Retina (tissue), 1 donor: ENCODE measurements around the gene SBK3.
A peak's percentile ranks its signal among the peaks of the same experiment; 100 is the strongest.
"Not testable (repeated sequence)": the region's sequence is repeated elsewhere in the genome, so short reads cannot be mapped to it uniquely, and the experiment has no call there.

Experiments
- DNase-seq: peaks from one replicate; pipeline ENCODE4 v3.0.0-alpha.2; 2016

Gene SBK3

DNA sequence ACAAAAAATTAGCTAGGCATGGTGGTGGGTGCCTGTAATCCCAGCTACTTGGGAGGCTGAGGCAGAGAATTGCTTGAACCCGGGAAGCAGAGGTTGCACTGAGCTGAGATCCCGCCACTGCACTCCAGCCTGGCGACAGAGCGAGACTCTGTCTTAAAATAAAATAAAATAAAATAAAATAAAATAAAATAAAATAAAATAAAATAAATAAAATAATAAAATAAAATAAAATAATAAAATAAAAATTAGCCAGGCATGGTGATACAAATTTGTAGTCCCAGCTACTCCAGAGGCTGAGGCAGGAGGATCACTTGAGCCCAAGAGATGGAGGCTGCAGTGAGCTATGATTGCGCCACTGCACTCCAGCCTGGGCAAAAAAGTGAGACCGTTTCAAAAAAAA lies 28.6 kb upstream of the SBK3 start:
- not testable (repeated sequence) for DNase-seq

DNA sequence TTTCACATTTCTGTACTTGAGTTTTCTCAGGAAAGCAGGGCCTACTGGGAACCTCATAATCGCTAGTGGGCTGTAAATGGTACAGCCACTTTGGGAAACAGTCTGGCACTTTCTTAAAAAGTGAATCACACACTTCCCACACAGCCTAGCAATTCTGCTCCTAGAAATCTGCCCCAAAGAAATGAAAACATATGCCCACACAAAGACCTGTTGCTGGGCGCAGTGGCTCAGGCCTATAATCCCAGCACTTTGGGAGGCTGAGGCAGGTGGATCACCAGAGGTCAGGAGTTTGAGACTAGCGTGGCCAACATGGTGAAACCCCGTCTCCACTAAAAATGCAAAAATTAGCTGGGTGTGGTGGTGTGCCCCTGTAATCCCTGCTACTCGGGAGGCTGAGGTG lies 24.1 kb upstream of the SBK3 start:
- not testable (repeated sequence) for DNase-seq

DNA sequence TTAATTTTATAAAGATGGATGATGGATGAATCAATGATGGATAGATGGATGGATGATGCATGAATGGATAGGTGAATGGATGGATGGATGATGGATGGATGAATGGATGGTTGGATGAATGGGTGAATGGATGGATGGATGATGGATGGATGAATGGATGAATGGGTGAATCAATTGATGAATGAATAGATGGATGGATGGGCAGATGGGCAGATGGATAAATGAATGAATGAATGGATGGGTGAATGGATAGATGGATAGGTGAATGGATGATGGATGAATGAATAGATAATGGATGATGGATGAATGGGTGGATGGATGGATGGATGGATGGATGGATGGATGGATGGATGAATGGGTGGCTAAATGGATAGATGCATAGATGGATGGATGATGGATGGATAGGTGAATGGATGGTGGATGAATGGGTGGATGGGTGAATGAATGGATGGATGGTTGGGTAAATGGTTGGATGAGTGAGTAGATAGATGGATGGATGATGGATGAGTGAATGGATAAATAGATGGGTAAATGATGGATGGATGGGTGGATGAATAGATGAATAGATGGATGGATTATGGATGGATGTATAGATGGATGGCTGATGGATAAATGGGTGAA lies 22.5 kb upstream of the SBK3 start:
- no peak for DNase-seq

DNA sequence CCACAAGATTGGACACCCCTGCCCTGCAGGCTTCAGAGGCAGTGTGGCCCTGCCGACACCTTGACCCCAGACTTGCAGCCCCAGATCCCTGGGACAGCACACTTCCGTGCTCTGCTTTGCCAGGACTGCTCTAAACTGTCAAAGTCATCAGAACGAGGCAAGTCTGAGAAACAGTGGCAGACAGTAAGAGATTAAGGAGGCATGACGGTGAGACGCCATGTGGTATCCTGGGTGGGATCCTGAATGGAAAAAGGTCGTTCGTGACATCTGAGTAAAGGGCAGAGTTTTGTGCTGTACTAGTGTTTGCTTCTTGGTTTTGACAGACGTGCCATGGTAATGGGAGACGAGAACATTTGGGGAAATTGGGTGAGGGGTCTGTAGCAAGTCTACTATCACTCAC lies 21.5 kb upstream of the SBK3 start:
- DNase-seq, result no peak

DNA sequence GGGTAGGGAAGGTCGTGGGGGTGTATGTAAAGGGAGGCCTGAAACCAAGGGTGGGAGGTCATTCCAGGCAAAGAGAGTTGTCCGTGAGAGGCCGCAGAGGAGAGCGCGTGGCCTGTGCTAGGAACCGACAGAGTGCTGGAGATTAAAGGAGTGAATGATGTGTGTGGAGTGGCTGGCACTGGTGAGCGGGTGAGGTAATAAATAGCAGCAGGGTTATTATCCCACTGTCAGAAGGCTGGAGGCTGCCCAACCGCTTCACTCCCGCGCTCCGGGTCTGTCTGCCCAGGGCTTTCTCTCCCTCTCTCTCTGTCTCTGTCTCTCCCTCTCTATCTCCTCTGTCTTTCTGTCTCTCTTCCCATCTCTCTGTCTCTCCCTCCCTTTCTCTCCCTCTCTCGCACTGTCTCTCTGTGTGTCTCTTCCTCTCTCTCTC lies 17.9 kb upstream of the SBK3 start:
- DNase-seq, result no peak

DNA sequence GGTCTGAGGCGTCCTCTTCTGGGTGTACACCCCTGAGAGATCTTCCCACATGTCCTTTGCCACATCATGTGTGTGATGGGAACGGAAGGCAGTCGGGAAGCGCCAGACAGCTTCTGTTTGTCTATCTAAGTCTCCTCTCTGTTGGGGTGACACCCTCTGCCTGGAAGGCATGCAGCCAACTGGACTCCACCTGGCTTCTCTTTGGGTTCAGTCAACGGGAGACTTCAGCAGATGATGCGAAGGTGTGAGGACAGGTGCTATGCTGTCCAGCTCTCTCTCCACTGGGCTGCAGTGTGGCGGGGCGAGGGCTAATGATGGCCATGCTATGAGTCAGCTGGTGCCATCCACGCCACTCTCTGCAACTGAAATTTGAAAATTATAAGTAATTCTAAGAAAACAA lies 14.3 kb upstream of the SBK3 start:
- no peak for DNase-seq

DNA sequence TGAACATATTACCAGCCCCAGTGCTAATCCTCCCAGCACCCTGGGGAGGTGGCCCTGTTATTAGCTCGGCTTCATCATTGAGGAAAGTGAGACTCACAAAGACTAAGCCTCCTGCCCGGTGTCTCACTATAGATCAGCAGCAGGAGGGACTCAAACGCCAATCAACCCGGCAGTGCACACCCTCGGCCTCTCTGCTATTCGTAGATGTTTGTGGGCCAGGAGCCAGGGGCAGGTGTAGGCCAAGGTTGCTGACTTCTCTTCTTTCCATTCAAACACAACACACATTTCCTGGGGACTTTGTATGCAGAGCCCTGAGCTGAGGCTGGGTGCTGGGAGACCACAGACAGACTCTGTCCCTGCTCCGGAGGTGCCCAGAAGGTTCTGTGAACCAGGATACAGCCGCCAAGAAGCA lies 9.4 kb upstream of the SBK3 start:
- DNase-seq, result no peak

DNA sequence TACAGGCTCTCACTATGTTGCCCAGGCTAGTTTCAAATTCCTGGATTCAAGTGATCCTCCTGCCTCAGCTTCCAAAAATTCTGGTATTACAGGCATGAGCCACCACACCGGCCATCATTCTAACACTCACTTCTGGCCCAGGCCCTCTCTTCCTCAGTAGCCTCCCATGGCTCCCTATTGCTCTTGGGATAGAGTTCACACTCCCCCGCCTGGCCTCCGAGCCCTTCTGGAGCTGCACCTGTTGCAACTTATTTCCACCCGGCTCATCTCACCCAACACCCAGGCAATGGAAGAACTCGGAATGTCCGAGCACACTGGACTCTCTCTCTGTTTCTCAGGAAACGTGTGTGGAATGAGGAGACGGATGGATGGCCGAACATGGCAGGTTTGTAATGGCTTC lies 9.0 kb upstream of the SBK3 start:
- no peak for DNase-seq

DNA sequence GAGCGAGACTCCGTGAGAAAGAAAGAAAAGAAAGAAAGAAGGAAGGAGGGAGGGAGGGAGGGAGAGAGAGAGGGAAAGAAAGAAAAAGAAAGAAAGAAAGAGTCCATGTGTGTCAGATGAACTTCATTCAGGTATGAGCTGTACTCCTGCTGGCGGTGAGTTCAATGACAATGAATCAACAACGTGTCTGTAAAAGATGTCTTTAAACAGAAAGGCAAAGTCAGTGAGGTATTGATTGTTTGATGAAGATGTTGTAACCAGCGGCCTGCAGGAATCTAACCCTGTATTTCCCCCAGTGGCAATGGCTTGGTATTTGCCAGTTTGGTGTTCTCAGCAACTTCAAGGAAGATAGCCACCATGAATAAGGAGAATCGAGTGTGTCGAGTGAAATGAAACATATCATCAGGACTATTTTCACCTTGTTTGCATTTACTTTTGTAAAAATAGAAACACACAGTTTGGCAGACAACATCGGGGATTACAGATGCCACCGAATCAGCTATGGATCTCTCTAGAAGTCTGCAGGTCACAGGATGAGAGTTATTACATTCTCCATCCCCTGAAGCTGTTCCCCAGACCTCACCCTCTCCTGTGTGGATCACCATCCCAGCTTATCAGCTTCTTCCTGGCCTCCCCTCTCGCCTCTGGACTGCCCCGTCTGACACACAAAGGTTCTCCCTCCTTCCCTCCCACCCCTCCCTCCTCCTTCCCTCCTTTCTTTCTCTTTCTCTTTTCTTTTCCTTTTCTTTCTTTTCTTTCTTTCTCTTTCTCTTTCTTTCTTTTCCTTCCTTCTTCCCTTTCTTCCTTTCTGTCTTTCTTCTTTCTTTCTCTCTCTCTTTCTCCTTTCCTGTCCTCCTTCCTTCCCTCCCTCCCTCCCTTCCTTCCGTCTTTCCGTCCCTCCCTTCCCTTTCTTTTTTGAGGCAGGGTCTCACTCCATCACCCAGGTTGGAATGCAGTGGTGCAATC lies 8.2 kb upstream of the SBK3 start:
- no peak for DNase-seq

DNA sequence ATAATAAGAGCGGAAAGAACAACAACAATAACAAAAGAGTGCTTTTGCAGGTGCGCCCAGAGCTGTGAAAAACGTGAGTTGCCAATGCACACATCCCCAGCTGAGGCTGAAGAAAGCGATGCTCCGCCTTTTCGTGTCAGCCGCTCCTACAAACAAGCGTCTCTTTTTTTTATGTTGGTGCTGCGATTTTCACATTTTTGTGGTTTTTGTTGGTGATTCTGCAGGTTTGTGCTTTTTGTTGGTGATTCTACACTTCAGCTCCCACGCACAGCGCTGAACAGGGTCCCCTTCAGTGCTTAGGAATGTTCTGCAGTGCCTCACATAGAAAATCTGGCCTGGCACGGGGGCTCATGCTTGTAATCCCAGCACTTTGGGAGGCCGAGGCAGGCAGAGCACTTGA lies 7.3 kb upstream of the SBK3 start:
- no peak for DNase-seq

DNA sequence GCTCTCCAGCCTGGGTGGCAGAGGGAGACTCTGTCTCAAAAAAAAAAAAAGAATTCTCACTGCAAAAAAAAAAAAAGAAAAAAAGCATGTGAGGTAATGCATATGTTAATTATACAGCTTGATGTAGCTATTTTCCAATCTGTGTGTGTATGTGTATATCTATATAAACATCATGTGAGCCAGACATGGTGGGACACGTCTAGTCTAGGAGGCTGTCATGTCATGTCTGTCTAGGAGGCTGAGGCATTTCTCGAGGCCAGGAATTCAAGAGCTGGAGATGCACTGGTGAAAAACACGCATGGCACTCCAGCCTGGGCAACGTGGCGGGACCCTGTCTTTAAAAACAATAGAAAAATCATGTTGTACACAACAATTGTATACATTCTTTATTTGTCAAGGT lies 6.9 kb upstream of the SBK3 start:
- DNase-seq, result no peak

DNA sequence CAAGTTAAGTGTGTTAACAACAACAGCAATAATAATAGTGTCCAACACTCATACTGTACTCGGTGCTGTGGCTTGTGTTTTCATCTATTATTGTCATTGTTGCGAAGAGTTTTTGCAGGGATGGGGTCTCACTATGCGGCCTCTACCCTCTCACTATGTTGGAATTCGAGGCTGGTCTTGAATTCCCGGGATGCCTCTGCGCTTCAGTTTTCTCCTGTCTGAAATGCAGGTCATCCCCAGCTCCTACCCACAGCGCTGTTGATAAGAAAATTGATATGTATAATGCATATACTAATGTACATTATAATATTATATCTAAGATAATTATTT lies 4.9 kb upstream of the SBK3 start:
- no peak for DNase-seq

DNA sequence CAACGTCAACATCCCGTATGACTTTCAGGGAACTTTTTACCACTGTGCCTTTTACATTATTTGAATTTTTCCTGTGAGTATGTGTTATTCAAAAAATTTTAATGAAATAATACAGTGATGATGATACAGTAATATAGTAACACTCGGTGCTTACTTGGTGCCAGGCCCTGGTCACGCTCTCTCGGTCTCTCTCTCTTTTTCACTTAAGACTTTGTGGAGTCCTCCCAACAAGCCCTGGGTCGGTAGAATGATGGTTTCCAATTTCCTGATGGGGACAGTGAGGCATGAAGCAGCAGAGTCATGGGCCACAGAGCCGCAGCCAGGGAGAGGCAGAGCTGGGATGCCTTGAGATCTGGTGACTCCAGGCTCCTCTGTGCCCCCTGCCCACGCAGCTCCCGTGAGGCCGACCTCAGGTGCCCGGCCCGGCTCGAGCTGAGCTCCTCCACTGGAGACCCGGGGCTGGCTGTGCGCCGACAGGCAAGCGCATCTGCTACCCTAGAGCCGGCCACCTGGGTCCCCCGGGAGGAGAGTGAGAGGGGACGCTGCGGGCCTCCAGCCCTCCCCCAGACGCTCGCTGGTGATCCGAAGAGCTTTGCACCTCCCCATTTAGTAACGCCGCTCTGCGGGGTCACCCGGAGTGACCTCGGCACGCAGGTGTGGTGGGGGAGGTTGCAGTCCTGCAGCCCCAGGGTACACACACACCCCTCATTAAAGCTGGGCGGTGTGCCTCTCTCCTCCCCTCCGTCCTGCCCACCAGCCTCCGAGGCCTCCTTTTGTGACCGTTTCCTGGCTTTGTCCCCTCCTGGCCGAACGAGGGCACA lies 4.4 kb upstream of the SBK3 start:
- DNase-seq, result peak; percentile 79

DNA sequence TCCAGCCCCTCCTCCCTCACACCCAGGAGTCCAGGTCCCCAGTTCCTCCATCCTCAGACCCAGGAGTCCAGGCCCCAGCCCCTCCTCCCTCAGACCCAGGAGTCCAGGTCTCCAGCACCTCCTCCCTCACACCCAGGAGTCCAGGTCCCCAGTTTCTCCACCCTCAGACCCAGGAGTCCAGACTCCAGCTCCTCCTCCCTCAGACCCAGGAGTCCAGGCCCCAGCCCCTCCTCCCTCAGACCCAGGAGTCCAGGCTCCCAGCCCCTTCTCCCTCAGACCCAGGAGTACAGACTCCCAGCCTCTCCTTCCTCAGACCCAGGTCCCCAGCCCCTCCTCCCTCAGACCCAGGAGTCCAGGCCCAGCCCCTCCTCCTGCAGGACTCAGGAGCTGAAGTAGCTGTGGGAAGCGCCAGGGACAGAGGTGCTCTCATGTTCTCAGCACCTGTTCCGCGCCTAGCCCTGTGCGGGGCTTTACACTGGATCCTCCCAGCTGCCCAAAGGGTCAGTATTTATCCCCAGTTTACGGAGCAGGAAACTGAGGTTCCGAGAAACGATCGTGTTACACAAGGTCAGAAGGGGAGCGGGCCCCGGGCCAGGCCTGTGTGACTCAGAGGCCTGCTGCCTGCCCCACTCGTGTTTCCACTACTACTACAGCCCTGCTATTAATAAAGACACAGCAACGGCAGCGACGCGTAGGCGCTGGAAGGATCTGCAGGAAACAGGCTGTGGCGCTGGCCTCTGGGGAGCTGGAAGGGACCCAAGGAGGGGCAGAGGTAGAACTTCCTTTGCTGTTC lies 1.7 kb upstream of the SBK3 start:
- DNase-seq, result no peak

DNA sequence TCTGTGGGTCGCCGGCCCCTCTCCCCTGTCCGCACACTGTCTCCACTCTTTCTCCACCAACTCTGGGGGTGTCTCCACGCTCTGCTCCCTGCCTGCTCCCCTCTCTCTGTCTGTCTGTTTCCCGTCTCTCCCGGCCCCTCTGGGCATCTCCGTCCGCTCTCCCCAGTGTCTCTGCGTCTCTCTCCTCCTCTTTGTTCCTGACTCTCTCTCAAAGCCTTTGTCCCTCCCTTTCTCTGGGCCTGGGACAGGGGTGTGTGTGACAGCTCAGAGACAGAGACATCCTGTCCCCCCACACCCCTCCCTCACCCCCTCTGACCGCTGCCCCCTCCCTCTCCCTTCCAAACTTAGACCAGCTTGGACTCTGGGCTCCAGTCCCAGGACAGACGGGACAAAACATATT lies 668 bp upstream of the SBK3 start:
- no peak for DNase-seq

DNA sequence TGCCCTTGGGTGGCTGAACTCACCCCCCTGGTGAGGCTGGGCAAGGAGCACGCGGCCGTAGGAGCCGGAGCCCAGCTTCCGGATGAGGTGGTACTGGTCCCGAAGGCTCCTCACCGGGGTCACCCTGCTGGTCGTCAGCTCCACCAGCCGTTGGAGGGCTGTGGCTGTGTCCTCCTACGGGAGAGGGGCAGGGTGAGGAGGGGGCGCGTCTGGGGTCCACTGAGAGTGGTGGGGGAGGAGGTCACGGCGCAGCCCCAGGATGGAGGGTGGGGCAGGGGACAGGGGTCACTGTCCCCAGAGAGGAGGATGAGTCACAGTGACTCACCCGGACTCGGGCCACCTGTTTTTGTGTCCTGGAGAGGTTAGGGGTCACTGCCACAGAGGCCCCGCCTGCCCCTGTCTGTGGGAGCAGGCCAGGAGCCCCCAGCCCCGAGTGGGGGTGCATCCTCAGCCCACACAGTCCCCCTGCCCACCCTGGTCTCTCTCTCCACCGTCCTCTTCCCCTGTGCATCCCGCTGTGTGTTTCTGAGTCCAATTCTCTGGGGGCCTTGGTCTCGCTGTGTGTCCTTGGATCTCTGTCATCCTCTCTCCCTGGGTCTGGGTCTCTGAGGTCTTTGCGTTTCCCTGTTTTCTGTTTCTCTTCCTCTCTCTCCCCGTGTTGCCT lies 435 bp downstream of the SBK3 start:
- DNase-seq, result no peak

DNA sequence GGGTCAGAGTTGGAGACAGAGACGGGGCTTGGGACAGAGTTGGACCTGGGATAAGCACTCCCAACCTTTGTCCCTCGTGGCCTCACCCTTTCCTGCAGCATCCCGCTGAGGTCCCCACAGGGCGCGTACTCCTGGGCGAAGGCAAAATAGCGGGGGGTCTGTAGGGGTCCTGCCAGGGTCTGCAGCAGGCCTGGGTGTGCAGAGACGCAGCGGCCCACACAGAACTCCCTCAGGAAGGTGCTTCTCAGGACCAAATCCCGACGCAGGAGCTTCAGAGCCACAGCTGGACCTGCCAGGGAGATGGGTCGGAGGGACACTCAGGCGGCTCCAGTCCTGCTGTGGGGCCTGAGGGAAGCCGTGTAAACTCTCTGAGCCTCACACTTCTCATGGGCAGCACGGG lies 1.3 kb downstream of the SBK3 start:
- DNase-seq, result no peak

DNA sequence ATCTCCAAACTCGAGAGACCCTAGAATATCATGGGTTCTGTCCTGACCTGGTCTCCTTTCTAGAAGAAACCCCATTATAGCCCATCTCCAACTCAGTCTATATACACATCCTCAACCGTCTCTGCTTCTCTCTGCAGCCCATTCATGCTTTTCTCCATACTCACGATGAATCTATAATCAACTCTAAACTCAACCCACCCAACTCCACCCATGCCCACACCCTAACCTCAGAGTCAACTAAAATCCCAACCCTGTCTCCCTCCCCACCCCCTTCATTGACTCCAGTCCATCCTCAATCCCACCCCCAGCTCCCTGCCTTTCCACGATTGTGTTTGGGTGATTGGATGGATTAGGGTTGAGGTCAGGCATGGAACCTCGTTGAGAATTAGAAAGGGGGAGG lies 1.8 kb downstream of the SBK3 start:
- DNase-seq, result no peak

DNA sequence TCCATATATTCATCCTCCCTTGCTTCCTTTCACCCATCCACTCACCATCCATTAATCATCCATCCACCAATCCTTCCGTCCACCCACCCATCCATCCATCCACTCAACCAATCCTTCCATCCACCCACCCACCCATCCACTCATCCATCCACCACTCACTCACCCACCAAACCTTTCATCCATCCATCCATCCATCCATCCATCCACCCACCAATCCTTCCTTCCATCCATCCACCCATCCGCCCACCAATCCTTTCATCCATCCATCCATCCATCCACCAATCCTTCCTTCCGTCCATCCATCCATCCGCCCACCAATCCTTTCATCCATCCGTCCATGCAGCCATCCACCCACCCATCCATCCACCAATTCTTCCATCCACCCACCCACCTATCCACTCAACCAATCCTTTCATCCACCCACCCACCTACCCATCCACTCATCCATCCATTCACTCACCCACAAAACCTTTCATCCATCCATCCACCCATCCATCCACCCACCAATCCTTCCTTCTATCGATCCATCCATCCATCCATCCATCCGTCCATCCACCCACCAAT lies 3.0 kb downstream of the SBK3 start:
- no peak for DNase-seq

DNA sequence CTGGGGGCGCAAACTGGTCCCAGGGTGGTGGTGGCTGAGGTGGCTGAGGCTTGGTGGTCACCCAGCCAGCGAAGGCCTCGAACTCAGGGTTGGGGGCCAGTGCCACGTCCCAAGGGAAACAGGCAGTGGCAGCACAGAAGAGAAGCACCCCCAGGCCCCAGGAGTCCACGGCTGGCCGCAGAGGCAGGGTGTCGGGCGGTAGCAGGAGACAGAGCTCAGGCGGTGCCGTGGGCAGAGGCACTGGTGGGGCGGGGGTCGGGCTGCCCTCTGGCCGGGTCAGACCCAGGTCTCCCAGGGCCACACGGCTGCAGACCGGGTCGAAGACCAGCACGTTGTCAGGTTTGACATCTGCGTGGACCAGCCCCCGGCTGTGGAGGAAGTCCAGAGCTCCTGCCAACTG lies 4.3 kb downstream of the SBK3 start:
- no peak for DNase-seq

DNA sequence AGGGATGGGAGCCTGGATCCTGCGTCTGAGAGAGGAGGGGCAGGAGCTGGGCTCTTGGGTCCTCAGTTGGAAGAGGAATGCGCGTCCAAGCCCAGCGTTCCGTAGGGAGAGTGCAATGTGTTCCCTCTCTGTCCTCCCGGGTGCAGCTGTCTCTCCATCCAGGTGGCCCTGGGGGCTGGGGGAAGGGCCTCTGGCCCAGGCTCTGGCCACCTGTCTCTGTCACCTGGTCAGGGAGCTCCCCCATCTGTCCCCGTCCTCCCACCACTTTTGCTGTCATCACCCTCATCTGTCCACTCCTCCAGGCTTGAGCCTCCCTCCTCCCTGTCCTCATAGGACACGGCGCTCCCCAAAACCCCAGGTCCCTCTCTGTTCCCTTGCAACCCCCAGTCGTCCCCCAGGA lies 4.7 kb downstream of the SBK3 start:
- DNase-seq, result no peak
